Umbilical cord (tissue), 2 donors: ENCODE data around the gene ILF3. TPM values are rescaled to one million over a fixed set of nuclear protein-coding genes. Genes with fewer than 3 reads are reported as not detected.
"Not testable (repeated sequence)": the region's sequence is repeated elsewhere in the genome, so short reads cannot be mapped to it uniquely, and the experiment has no call there.

Experiments used
- DNase-seq: peaks from one replicate; pipeline ENCODE4 v3.0.0-alpha.2; 2015; ENCODE audit warnings: low spot score
- total RNA-seq: library from RNA; depleted of rRNA; stranded (reverse); fragments of >200 nt; gene quantifications from one replicate; pipeline ENCODE4 v1.2.3, GENCODE V29; 2014; ENCODE audit warnings: low replicate concordance; ENCODE audit not compliant: insufficient read depth

The ILF3 gene
- total RNA-seq, 1 donor from 2014 or later = 105 TPM

- DNase-seq = no peak
Observed at GRCh38 chr19:10642473-10643171, 11.5 kb upstream of the ILF3 start.

- DNase-seq = no peak
Observed at GRCh38 chr19:10643172-10643967, 10.8 kb upstream of the ILF3 start.

GRCh38 chr19:10643968-10644259 is 10.2 kb upstream of the ILF3 start:
- DNase-seq = no peak

GRCh38 chr19:10644260-10645007 is 9.7 kb upstream of the ILF3 start:
- peak; percentile 83 for DNase-seq

GRCh38 chr19:10646456-10647159 is 7.5 kb upstream of the ILF3 start:
- no peak for DNase-seq

- DNase-seq = no peak
Observed at GRCh38 chr19:10648360-10648759, 5.8 kb upstream of the ILF3 start.

GRCh38 chr19:10651851-10652250 is 2.3 kb upstream of the ILF3 start:
- no peak for DNase-seq

- no peak for DNase-seq
Observed at GRCh38 chr19:10653482-10653731, 739 bp upstream of the ILF3 start.

- DNase-seq = no peak
Observed at GRCh38 chr19:10654610-10655456, 687 bp downstream of the ILF3 start.

GRCh38 chr19:10655457-10656312 is 1.5 kb downstream of the ILF3 start:
- no peak for DNase-seq

GRCh38 chr19:10660346-10660745 is 6.2 kb downstream of the ILF3 start:
- DNase-seq = no peak

GRCh38 chr19:10661946-10662345 is 7.8 kb downstream of the ILF3 start:
- DNase-seq = no peak

- no peak for DNase-seq
Observed at GRCh38 chr19:10662384-10663251, 8.5 kb downstream of the ILF3 start.

- DNase-seq = not testable (repeated sequence)
Observed at GRCh38 chr19:10663252-10663563, 9.1 kb downstream of the ILF3 start.

- DNase-seq = no peak
Observed at GRCh38 chr19:10667867-10668266, 13.7 kb downstream of the ILF3 start.

GRCh38 chr19:10669246-10669645 is 15.1 kb downstream of the ILF3 start:
- DNase-seq = no peak

GRCh38 chr19:10670182-10670581 is 16.0 kb downstream of the ILF3 start:
- no peak for DNase-seq

GRCh38 chr19:10670876-10671804 is 17.0 kb downstream of the ILF3 start:
- DNase-seq = no peak
